AG04450 (cell line): ENCODE measurements around the gene BMP10. TPM values are rescaled to one million over a fixed set of nuclear protein-coding genes. Genes with fewer than 3 reads are reported as not detected.

ENCODE experiments used
- CTCF ChIA-PET: fragments of 300-600, 350-600 bp; formaldehyde crosslinking; extraction: SDS; loops from one replicate; lab custom pipeline; 2022; ENCODE audit warnings: antibody characterized with exemption, inconsistent platforms; lab: Charles Lee
- POLR2A ChIA-PET: fragments of 350-600 bp; formaldehyde crosslinking; extraction: SDS; loops from one replicate; lab custom pipeline; 2021; ENCODE audit warnings: antibody characterized with exemption, inconsistent platforms; lab: Yijun Ruan, JAX
- DNase-seq: peaks from one replicate; pipeline ENCODE4 v3.0.0-alpha.2; 2011; ENCODE audit warnings: low read depth, low spot score
- H3K27ac ChIP-seq: one replicate; pipeline ENCODE4 v1.5.1; 2012; ENCODE audit warnings: low read depth, low read length, control low read depth
- H3K27me3 ChIP-seq: one replicate; pipeline ENCODE4 v1.6.0; 2012; ENCODE audit warnings: low read length; ENCODE audit not compliant: control insufficient read depth, insufficient read depth
- H3K4me3 ChIP-seq: 2 replicates; pipeline ENCODE4 v1.5.1; 2011; ENCODE audit warnings: mild to moderate bottlenecking, low read depth, low read length, control low read depth
- H3K9me3 ChIP-seq: 2 replicates; pipeline ENCODE4 v1.5.1; 2012; ENCODE audit warnings: low read length; ENCODE audit not compliant: control insufficient read depth, insufficient read depth
- polyA plus RNA-seq: library from polyadenylated mRNA; depleted of rRNA; stranded (reverse); fragments of >200 nt; gene quantifications from 2 replicates; pipeline ENCODE4 v1.2.3, GENCODE V29; 2011
- TF ChIP-seq, protein P1 (sequence below): IDR thresholded peaks from 2 replicates; pipeline ENCODE4 v1.5.1; 2011; ENCODE audit warnings: low read depth, low read length, control low read depth, inconsistent platforms

Gene BMP10
- polyA plus RNA-seq, 1 experiment: not detected

DNA sequence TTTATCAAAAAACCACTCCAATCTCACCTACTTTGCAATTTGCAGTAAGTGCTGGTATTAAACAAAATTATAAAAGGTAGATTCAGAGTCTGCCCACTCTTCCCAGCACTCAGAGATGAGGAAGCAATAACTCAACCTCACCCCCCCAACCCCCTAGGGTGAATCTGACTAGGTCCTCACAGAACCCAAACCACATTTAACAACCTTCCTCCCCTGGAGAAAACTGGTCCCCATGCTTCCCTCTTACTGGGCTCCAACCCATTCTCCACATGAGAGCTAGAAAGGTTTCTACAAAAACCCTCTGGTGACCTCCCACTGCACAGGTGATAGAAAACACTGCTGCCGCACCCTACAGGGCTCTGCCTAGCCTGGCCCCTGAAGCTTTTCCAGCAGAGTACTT, 40.5 kb upstream of the BMP10 start:
- TF ChIP-seq, protein P1, sequence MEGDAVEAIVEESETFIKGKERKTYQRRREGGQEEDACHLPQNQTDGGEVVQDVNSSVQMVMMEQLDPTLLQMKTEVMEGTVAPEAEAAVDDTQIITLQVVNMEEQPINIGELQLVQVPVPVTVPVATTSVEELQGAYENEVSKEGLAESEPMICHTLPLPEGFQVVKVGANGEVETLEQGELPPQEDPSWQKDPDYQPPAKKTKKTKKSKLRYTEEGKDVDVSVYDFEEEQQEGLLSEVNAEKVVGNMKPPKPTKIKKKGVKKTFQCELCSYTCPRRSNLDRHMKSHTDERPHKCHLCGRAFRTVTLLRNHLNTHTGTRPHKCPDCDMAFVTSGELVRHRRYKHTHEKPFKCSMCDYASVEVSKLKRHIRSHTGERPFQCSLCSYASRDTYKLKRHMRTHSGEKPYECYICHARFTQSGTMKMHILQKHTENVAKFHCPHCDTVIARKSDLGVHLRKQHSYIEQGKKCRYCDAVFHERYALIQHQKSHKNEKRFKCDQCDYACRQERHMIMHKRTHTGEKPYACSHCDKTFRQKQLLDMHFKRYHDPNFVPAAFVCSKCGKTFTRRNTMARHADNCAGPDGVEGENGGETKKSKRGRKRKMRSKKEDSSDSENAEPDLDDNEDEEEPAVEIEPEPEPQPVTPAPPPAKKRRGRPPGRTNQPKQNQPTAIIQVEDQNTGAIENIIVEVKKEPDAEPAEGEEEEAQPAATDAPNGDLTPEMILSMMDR: no peak
- ChIA-PET POLR2A (no interaction called here), CTCF (interaction anchor here (0.6 to 3.0 kb wide), 5 partner anchors 159 to 447 kb away, joined by 3 to 10 read pairs (median 8); no protein-coding TSS in a partner anchor)
- no peak overlapping the region for H3K27ac ChIP-seq
- H3K4me3 ChIP-seq: no peak overlapping the region
- DNase-seq: no peak
- H3K9me3 ChIP-seq: no peaks in the 10 kb centered on the region
- no peaks in the 10 kb centered on the region for H3K27me3 ChIP-seq

- TF ChIP-seq, protein P1: no peak
- DNase-seq: no peak
- ChIA-PET CTCF (interaction anchor here (0.6 to 3.0 kb wide), 5 partner anchors 158 to 446 kb away, joined by 3 to 10 read pairs (median 8); no protein-coding TSS in a partner anchor), POLR2A (no interaction called here)
- H3K4me3 ChIP-seq: no peak overlapping the region
- H3K27ac ChIP-seq: no peak overlapping the region
- H3K27me3 ChIP-seq: no peaks in the 10 kb centered on the region
- no peaks in the 10 kb centered on the region for H3K9me3 ChIP-seq
Measured at GRCh38 chr2:68911246-68911645, 40.0 kb upstream of the BMP10 start.

GRCh38 chr2:68909793-68910674, 38.8 kb upstream of the BMP10 start:
- no peak overlapping the region for H3K27ac ChIP-seq
- CTCF ChIA-PET: interaction anchor here (0.6 to 6.1 kb wide), 18 partner anchors 11 to 920 kb away, joined by 3 to 69 read pairs (median 4); no protein-coding TSS in a partner anchor
- no peaks in the 10 kb centered on the region for H3K9me3 ChIP-seq
- POLR2A ChIA-PET: interaction anchor here (0.6 kb wide), 1 partner anchor 103 kb away, joined by 4 read pairs; the partner anchor contains the start of gene ANTXR1
- no peak overlapping the region for H3K4me3 ChIP-seq
- TF ChIP-seq, protein P1: peak; percentile 95
- H3K27me3 ChIP-seq: no peaks in the 10 kb centered on the region
- peak; percentile 46 for DNase-seq

DNA sequence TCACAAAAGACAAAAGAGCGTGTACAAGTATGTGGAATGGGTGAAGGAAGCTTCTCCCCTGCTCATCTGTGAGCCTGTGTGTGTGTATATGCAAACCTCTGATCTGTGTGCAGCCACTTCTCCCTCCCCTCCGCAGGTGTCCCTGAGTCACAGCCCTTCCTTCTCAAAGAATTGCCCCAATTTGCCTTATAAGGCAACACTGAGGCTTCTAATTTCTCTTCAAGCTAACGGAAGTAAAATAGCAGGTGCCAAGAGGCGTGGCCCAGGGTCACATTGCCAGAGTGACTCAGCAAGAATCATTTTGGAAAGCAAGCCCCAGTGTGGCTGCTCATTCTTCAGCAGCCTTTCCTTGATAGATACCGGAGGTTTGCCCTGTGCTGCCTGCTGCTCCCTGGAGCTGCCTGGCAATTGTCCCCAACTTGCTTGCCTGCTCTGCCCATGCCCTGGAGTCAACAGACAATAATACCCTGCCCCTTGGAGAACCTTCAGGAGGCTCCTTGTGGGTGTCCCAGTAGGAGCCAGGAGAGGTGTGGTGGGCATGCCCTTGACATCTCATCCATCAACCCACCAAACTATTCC, 37.3 kb upstream of the BMP10 start:
- ChIA-PET CTCF (interaction anchor here (0.9 to 6.1 kb wide), 9 partner anchors 17 to 445 kb away, joined by 3 to 69 read pairs (median 9); no protein-coding TSS in a partner anchor), POLR2A (no interaction called here)
- TF ChIP-seq, protein P1: no peak
- H3K27ac ChIP-seq: peak overlapping the region; percentile 39
- peak; percentile 63 for DNase-seq
- H3K9me3 ChIP-seq: no peaks in the 10 kb centered on the region
- H3K4me3 ChIP-seq: no peak overlapping the region
- H3K27me3 ChIP-seq: no peaks in the 10 kb centered on the region

GRCh38 chr2:68907920-68908253, 36.7 kb upstream of the BMP10 start:
- Histone ChIP-seq H3K27me3 (no peaks in the 10 kb centered on the region), H3K27ac (no peak overlapping the region), H3K4me3 (no peak overlapping the region), H3K9me3 (no peaks in the 10 kb centered on the region)
- ChIA-PET CTCF (interaction anchor here (0.9 to 6.1 kb wide), 7 partner anchors 17 to 444 kb away, joined by 3 to 69 read pairs (median 14); no protein-coding TSS in a partner anchor), POLR2A (no interaction called here)
- no peak for DNase-seq
- TF ChIP-seq, protein P1: no peak
